Loucy (cell line): ENCODE data around the gene SLX9.

Source experiments
- EZH2phosphoT487 ChIP-seq: fragments of 200-600 bp; IDR thresholded peaks from 2 replicates; pipeline ENCODE4 v1.6.1; 2018; ENCODE audit warnings: antibody characterized with exemption, mild to moderate bottlenecking, moderate library complexity, borderline replicate concordance
- TF ChIP-seq, protein P1 (sequence below): fragments of 200-600 bp; sonication (generic); conservative IDR thresholded peaks from 2 replicates; pipeline ENCODE4 v1.5.1; 2014; ENCODE audit warnings: mild to moderate bottlenecking, antibody characterized with exemption, low read length

DNA sequence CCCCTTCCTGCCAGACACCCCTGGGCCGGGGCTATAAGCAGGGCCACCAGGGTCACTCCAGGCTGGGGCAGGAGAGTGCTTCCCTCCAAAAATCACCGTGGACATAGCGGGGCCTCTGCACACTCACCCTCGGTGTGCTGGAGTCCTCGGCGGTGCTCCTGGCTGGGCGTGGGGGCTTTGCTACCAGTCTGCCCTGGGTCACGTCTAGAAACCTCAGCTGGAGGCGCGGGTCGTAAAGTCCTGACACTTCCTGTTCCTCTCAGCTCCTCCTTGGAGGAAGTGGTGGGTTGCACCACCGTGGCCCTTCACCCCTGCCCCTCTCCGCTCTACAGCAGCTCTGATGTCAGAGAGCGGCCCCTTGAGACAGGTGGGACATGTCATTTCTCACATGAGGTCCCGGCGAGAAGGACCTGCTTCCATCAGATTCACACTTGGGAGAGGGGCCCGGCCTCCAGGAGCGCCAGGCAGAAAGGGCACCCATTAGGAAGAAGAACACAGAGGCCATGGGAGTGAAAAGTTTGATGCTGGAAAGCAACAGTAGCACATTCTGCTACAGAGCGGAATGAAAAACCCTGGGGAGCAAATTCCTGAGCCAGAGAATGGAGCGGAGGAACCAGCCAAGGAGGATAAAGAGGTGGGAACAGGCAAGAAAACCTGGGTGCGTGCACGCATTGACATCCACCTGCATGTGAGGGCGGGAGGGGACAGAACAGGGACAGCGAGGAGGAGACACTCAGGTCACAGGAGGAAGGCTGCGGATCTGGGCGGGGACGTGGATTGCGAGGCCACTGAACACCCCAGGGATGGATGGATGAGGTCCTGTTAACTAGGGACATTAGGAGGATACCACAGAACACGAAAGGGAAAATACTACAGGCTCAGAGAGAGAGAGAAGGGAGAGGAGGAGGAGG is 18.9 kb upstream of the SLX9 start, which contains the start of gene ITGB2:
- TF ChIP-seq, protein P1, sequence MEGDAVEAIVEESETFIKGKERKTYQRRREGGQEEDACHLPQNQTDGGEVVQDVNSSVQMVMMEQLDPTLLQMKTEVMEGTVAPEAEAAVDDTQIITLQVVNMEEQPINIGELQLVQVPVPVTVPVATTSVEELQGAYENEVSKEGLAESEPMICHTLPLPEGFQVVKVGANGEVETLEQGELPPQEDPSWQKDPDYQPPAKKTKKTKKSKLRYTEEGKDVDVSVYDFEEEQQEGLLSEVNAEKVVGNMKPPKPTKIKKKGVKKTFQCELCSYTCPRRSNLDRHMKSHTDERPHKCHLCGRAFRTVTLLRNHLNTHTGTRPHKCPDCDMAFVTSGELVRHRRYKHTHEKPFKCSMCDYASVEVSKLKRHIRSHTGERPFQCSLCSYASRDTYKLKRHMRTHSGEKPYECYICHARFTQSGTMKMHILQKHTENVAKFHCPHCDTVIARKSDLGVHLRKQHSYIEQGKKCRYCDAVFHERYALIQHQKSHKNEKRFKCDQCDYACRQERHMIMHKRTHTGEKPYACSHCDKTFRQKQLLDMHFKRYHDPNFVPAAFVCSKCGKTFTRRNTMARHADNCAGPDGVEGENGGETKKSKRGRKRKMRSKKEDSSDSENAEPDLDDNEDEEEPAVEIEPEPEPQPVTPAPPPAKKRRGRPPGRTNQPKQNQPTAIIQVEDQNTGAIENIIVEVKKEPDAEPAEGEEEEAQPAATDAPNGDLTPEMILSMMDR, result no peak
- no peak for TF ChIP-seq EZH2phosphoT487
